Ovary (tissue), 3 donors: ENCODE measurements around the gene AKAP6.

ENCODE experiments used
- CTCF ChIP-seq, 3 donors: fragments of 450-650 bp in 2 of 3; fragments of 200-600 bp in 1 of 3; IDR thresholded peaks; one replicate each; pipeline versions ENCODE4 v1.5.1 to v1.8.0; 2016 to 2022; ENCODE audit warnings: antibody characterized with exemption in 3 of 3, mild to moderate bottlenecking in 1 of 3
- EP300 ChIP-seq: sonication (generic); formaldehyde crosslinking; IDR thresholded peaks from one replicate; pipeline ENCODE4 v1.6.1; 2017; ENCODE audit warnings: antibody characterized with exemption
- POLR2A ChIP-seq: fragments of 450-650 bp; IDR thresholded peaks from one replicate; pipeline ENCODE4 v1.6.1; 2017; ENCODE audit warnings: antibody characterized with exemption, mild to moderate bottlenecking, moderate library complexity
- donor health status: DM: no; HTN: no; CAD: no.

- TF ChIP-seq POLR2A (no peak), CTCF (IDR thresholded peaks at IDR 0.05) (no peak), EP300 (no peak)
Measured at GRCh38 chr14:32300136-32300535, 29.0 kb upstream of the AKAP6 start.
